Sciatic nerve (tissue), 2 donors: Measurements from ENCODE around the gene NINJ2. TPM values are rescaled to one million over a fixed set of nuclear protein-coding genes. Genes with fewer than 3 reads are reported as not detected.
A peak's percentile ranks its signal among the peaks of the same experiment; 100 is the strongest.

Experiments used
- ATAC-seq: fragments of 200-7000 bp; cut with Tn5 transposase; one replicate; pipeline ENCODE4 v1.9.1; 2020; ENCODE audit warnings: mild to moderate bottlenecking, moderate library complexity
- DNase-seq: peaks from one replicate; pipeline ENCODE4 v3.0.0-alpha.2; 2020; ENCODE audit warnings: low spot score
- intact Hi-C: fragments of 100-400 bp; cut with DNase I; formaldehyde crosslinking; loops from one replicate; pipeline ENCODE4 v1.14.2; 2022
- total RNA-seq: library from RNA; stranded (reverse); fragmentation: NEBNext Ultra II Directional; extraction: Animal tissue kit (Norgen Biotek cat#: 25700); gene quantifications from one replicate; pipeline ENCODE4 v1.2.1, GENCODE V29; 2021
- donor health status: DM: no; HTN: no; CAD: no.
- donor health status: DM: no; HTN: no; CAD: no.

NINJ2 gene
- total RNA-seq, 1 donor from 2014 or later, result 6.2 TPM

GRCh38 chr12:565589-566105 lies 97.6 kb downstream of the NINJ2 start:
- ATAC-seq (no peak), DNase-seq (no peak)
- intact Hi-C loops, result loop anchor here (5.0 to 10.0 kb wide), 2 partner anchors 389 to 1017 kb away; no protein-coding TSS in a partner anchor

- intact Hi-C loops, result loop anchor here (5.0 to 10.0 kb wide), 2 partner anchors 390 to 1017 kb away; no protein-coding TSS in a partner anchor
- ATAC-seq (no peak), DNase-seq (no peak)
Observed at GRCh38 chr12:565161-565560, 98.1 kb downstream of the NINJ2 start.

DNA sequence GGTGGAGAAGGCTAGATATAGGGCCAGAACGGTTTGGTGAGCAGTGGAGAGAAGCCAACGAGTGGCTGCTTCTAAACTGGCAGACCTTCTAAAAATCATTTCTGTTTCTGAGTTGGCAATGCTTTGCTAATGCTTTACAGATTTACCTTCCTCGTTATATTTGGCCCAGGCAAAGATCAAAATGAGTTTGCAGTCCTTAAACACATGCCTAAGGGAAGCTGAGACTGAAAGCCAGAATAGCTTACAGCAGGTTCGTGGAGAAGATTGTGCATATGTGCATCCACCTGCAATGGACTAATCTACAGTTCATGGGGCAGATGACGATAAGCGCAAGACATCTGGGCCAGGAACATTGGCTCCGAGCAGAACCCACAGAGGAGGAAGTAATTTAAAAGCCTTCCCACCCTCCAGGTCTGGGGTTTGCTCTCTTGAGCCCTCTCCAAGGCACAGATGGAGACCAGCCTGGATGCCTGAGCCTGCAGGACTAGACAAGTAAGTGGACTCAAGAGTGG lies 99.4 kb downstream of the NINJ2 start:
- DNase-seq (no peak), ATAC-seq (no peak)
- intact Hi-C loops, result loop anchor here (10.0 kb wide), 1 partner anchor 391 kb away; no protein-coding TSS in a partner anchor

DNA sequence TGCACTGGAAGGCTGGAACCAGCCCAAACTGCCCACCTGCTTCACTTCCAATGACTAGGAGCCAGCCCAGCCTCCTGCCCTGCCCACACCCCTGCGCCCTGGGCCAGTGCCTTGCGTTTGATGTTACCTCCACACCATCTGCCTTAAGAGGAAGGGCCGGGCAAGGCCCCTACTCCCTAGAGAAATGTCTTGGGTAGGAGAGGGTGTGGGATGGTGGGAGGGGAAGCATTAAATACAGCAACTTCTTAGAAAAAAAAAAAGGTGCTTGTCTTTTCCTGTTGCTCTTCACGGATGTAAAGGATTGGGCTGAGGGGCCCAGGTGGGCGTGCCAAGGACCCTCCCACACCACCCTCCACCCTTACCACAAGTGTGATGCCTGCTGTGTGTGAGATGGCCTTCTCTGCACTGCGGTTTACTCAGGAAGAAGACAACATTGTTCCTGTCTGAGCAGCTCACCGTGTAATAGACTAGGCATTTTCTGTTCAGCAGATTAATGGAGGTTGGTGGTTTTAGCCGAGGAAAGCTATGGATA lies 99.9 kb downstream of the NINJ2 start:
- no peak for ATAC-seq
- no peak for DNase-seq
- intact Hi-C loops, result loop anchor here (10.0 kb wide), 1 partner anchor 391 kb away; no protein-coding TSS in a partner anchor

DNA sequence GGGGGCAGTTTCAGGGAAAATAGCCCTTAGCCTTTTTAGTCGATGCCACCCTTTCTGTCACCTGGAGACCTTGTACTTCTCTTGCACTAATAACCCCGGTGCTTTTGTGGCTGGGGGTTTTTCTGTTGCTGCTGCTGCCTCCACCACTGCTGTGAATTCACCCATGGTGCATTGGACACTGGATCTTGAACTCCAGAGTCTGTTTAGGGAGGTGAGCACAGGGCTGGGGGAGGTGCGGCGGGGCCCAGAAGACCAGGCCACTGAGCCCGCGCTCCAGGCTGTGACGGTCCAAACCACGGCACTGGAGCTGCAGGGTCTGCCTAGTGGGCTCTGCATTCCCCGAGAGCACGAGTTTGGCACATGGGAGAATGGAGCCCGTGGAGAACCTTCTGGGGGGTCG lies 100.6 kb downstream of the NINJ2 start:
- ATAC-seq (no peak), DNase-seq (no peak)
- intact Hi-C loops, result loop anchor here (10.0 kb wide), 1 partner anchor 392 kb away; no protein-coding TSS in a partner anchor

DNA sequence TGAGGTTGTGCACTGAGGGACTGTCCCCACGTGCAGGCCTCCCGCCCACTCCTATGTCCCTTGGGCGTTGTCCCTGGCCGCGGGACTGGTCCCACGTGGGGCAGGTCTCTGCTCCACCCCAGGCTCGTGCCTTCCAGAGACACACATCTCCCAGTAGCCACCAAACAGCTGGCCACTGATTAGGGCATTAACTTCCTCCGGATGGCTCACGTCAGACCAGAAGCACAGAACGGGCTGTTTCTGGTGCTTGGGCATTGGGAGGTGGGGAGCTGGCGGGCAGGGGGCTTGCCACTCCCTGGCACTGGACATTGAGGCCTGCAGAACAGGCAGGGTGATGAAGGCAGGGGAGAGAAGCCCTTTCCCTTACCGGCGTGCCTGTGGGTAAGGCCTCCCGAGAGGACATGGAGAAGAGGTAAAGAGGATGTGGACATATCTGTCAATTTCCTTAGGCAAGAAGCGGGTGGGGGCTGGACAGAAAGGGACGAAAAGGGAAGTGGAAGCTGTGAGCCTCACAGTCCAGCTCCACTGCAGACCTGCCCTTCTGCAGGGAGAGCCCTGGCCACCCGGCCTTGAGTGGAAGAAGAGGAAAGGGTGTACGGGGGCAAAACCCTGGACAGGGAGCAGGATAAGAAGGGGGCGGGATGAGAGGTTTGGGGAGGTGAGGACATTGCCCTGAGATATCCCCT lies 101.2 kb downstream of the NINJ2 start:
- peak; percentile 71 for ATAC-seq
- no peak for DNase-seq
- intact Hi-C loops, result loop anchor here (10.0 kb wide), 1 partner anchor 393 kb away; no protein-coding TSS in a partner anchor

DNA sequence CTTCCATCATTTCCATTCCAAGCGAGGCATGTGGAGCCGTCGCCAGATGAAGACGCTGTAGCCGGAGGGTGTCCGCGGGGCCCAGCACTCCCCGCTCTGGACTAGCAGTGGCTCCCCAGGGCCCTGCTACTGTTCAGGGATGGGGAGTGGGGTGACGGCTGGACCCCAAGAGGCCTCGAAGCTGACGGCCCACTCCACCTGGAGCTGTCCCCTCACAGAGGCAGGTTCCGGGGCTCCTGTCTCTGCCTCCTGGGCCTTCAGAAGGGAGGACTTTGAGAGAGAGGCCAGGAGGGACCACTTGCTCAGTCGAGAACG lies 101.9 kb downstream of the NINJ2 start:
- DNase-seq, result no peak
- intact Hi-C loops, result loop anchor here (10.0 kb wide), 1 partner anchor 393 kb away; no protein-coding TSS in a partner anchor
- peak; percentile 2 for ATAC-seq

DNA sequence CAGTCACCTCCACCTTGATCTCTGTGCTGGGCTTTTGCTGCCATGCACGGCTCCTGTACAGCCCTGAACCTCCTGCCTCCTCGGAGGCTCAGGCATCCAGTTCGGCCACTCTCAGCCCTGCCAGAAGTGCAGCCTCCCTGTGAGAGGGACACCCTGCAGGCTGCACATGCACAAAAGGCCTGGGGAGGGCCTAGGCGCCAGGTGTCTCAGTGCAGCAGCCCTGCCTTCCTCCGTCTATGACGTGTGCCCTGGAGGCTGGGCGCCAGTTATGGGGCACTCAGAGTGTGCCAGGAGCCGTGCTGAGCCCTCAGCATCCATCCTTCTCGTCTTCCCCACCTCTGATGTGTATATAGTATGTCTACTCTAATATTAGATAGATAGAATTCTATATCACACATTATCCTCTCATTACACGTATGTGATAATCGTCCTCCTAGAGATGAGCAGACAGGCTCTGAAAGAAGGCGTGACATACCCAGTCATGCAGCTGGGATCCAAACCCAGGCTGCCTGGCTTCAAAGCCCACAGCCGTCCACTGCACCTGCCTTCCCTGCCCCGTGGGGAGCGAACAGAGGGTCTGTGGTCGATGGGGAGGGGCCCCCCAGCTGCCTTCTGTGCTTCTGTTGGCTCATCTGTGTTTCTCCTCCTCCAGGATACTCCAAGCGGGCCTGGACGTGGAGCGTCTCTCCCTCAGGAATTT lies 102.4 kb downstream of the NINJ2 start:
- ATAC-seq, result no peak
- DNase-seq, result no peak
- intact Hi-C loops, result loop anchor here (10.0 kb wide), 1 partner anchor 394 kb away; no protein-coding TSS in a partner anchor

GRCh38 chr12:559906-560455 lies 103.3 kb downstream of the NINJ2 start:
- intact Hi-C loops, result loop anchor here (5.0 to 10.0 kb wide), 2 partner anchors 395 to 1842 kb away; no protein-coding TSS in a partner anchor
- ATAC-seq (no peak), DNase-seq (no peak)

GRCh38 chr12:559208-559905 lies 103.9 kb downstream of the NINJ2 start:
- intact Hi-C loops, result loop anchor here (5.0 kb wide), 1 partner anchor 1843 kb away; no protein-coding TSS in a partner anchor
- ATAC-seq, result no peak

DNA sequence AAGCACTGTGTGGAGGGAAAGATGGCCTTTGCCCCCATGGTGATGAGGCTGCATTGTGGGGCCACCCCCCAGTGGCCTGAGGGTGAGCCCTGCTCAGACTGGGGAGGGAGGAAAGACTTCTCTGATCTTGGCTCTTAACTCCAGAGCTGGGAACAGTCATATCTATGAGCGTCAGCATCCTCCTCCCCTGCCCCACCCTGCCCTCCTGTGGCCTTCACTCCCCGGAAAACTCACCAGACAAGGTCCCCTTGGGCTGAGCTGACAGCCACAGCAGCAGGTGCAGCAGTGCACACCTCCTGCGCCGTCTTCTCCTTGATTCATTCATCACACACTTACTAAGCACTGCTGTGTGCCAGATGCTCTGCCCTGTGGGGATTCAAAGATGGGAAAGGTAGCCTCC lies 104.7 kb downstream of the NINJ2 start:
- DNase-seq, result no peak
- ATAC-seq, result no peak
- intact Hi-C loops, result loop anchor here (5.0 kb wide), 1 partner anchor 1844 kb away; no protein-coding TSS in a partner anchor

More at GRCh38 chr12:559208-559905, 103.9 kb downstream of the NINJ2 start:
- no peak for DNase-seq

DNA sequence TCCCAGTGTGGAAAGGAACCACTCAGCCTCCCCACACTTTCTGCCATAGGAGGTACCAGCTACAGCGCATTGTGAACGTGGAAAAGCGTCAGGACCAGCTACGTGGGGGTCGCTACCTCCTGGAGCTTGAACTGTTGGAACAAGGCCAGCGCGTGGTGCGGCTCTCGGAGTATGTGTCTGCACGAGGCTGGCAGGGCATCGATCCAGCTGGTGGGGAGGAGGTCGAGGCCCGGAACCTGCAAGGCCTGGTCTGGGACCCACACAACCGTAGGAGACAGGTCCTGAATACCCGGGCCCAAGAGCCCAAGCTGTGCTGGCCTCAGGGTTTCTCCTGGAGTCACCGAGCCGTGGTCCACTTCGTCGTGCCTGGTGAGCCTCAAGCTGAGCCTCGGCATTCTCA lies 106.7 kb downstream of the NINJ2 start:
- intact Hi-C loops, result loop anchor here (5.0 kb wide), 1 partner anchor 1846 kb away; no protein-coding TSS in a partner anchor
- ATAC-seq (no peak), DNase-seq (peak; percentile 62)

GRCh38 chr12:554001-554285 lies 109.3 kb downstream of the NINJ2 start:
- DNase-seq (peak; percentile 56), ATAC-seq (no peak)
- intact Hi-C loops, result no loop called here

- DNase-seq, result peak; percentile 59
- intact Hi-C loops, result no loop called here
- peak; percentile 6 for ATAC-seq
Observed at GRCh38 chr12:553216-554000, 109.8 kb downstream of the NINJ2 start.

DNA sequence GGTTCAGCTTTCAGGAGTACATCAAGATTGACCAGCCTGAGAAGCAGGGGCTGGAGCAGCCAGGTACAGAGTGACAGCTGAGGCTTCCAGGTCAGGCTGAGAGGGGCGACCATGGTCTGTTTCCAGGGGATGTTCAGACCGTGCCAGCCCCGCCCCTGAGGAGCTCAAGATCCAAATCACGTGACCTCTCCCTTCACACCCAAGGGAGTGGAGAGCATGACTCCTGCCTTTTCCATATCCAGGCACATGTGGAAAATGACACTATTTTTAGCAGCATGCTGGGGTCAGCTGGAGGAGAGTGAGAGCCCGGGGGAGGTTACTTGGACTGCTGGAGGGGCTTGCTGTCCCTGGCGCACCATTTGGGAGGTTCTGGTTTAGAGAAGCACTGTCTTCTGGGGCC lies 110.8 kb downstream of the NINJ2 start:
- intact Hi-C loops, result no loop called here
- DNase-seq, result peak; percentile 56
- peak; percentile 31 for ATAC-seq

DNA sequence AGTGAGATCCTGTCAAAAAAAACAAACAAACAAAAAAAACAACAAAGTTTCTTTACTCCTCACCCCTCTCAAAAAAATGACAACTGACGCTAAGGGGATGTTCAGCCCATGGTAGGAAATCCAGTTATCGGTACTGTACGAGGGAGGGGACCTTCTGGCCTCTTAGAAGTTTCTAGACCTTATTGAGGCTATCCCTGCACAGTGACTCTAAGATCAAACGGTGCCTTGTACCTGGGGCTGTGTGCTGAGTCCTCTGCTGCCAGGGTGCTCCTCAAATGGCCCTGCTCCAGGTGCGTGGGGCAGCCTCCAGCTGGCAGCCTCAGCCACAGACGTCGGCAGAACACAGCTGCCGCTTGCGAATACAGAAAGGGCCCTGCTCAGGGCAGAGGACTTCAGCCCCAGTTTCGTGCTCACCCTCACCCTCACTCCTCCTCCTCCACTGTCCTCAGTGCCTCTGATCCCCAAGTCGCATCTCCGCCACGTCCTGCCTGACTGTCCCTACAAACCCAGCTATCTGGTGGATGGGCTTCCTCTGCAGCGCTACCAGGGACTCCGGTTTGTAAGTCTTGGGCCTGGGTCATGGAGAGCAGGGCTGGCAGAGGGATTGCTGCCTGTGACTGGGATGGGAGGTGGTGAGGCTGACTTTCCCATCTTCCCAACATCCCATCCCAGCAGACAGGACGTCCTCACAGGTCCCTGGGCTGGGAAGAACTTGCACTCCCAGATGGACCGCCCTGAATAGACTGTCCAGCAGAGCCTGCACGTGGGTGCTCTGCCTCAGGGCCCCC lies 112.6 kb downstream of the NINJ2 start:
- intact Hi-C loops, result no loop called here
- no peak for ATAC-seq
- no peak for DNase-seq

DNA sequence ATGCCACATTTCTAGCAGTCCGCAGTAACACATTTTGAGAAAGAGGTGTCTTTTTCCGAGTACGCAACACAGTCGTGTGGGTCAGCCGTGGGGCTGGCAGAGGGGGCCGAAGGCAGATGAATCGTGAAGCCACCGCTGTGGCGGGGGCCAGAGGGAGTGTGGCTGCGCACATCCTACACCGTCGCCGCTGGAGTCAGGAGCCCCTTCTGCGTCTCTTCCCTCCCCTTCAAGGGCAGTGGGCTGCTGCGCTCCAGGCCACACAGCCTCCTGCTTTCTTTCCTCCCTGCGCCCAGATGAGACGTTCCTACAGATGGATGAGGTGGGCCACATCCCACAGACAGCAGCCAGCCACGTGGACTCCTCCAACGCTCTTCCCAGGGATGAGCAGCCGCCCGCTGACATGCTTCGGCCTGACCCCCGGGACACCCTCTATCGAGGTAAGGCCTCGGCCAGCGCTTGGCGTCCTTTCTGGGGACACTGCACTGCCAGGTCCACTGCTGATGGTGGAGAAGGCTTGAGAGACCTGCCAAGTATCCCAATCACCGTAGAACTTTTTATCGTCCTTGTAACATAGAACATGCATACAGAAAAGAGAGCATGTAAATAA lies 113.7 kb downstream of the NINJ2 start:
- DNase-seq (peak; percentile 51), ATAC-seq (no peak)
- intact Hi-C loops, result loop anchor here (5.0 kb wide), 1 partner anchor 87 kb away; no protein-coding TSS in a partner anchor
